Measurements from ENCODE around the gene LETM1. TPM values are rescaled to one million over a fixed set of nuclear protein-coding genes. Genes with fewer than 3 reads are reported as not detected.

LETM1 gene
- total and polyA plus RNA-seq, 2 experiments from 2014 or later, result 19.0 to 42.3 TPM

GRCh38 chr4:1807332-1807777, 48.6 kb downstream of the LETM1 start:
- no peaks in the 10 kb centered on the region for H3K9me2 ChIP-seq (ENCODE audit: insufficient read depth)
- no peaks in the 10 kb centered on the region for H4K20me1 ChIP-seq (ENCODE audit: insufficient read depth)
- no peak for DNase-seq
- no peaks in the 10 kb centered on the region for H3K27me3 ChIP-seq (replicated peaks; ENCODE audit: insufficient read depth)
- TF ChIP-seq EZH2 (IDR thresholded peaks at IDR 0.05; ENCODE audit: insufficient read depth, poor library complexity, severe bottlenecking), result no peak
- no peak for TF ChIP-seq EZH2phosphoT487 (IDR thresholded peaks at IDR 0.05; ENCODE audit: insufficient read depth, low read depth)
- H3K9ac ChIP-seq, result no peak overlapping the region
- no peaks in the 10 kb centered on the region for H3K79me2 ChIP-seq (ENCODE audit: insufficient read depth)
- H3K27ac ChIP-seq, result no peak overlapping the region
- in situ Hi-C loops (cut with MboI), result no loop called here
- H3K36me3 ChIP-seq (ENCODE audit: low read depth), result no peaks in the 10 kb centered on the region
- no peak overlapping the region for H2AFZ ChIP-seq
- no peak overlapping the region for H3K4me3 ChIP-seq
- H3F3A ChIP-seq (ENCODE audit: insufficient read depth), result no peaks in the 10 kb centered on the region
- 64 to 72% methylated on average over 13 to 15 of the region's 16 CpGs for WGBS, 2 experiments (ENCODE audit: low coverage in 1 of 2, low lambda C conversion rate in 2 of 2, missing lambda C conversion rate in 2 of 2)
- no peaks in the 10 kb centered on the region for H3K4me1 ChIP-seq (ENCODE audit: insufficient read depth)
- H3K9me3 ChIP-seq (ENCODE audit: low read depth), result no peaks in the 10 kb centered on the region
- no peak overlapping the region for H3K4me2 ChIP-seq (ENCODE audit: unreplicated experiment)

DNA sequence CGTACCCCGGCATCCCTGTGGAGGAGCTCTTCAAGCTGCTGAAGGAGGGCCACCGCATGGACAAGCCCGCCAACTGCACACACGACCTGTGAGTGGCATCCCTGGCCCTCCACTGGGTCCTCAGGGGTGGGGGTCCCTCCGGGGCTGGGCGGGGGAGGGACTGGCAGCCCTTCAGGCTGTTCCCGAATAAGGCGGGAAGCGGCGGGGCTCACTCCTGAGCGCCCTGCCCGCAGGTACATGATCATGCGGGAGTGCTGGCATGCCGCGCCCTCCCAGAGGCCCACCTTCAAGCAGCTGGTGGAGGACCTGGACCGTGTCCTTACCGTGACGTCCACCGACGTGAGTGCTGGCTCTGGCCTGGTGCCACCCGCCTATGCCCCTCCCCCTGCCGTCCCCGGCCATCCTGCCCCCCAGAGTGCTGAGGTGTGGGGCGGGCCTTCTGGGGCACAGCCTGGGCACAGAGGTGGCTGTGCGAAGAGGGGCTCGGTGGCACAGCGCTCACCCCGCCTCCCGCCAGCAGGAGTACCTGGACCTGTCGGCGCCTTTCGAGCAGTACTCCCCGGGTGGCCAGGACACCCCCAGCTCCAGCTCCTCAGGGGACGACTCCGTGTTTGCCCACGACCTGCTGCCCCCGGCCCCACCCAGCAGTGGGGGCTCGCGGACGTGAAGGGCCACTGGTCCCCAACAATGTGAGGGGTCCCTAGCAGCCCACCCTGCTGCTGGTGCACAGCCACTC, 49.2 kb downstream of the LETM1 start:
- Histone ChIP-seq H3K36me3 (ENCODE audit: low read depth) (no peaks in the 10 kb centered on the region), H3K4me1 (ENCODE audit: insufficient read depth) (no peaks in the 10 kb centered on the region), H3K4me3 (no peak overlapping the region), H3F3A (ENCODE audit: insufficient read depth) (no peaks in the 10 kb centered on the region), H3K9me3 (ENCODE audit: low read depth) (no peaks in the 10 kb centered on the region), H3K9me2 (ENCODE audit: insufficient read depth) (no peaks in the 10 kb centered on the region), H3K27me3 (replicated peaks; ENCODE audit: insufficient read depth) (no peaks in the 10 kb centered on the region), H2AFZ (no peak overlapping the region), H3K4me2 (ENCODE audit: unreplicated experiment) (no peak overlapping the region), H3K9ac (no peak overlapping the region), H3K27ac (no peak overlapping the region), H3K79me2 (ENCODE audit: insufficient read depth) (no peaks in the 10 kb centered on the region), H4K20me1 (ENCODE audit: insufficient read depth) (no peaks in the 10 kb centered on the region)
- TF ChIP-seq EZH2 (IDR thresholded peaks at IDR 0.05; ENCODE audit: insufficient read depth, poor library complexity, severe bottlenecking) (no peak), EZH2phosphoT487 (IDR thresholded peaks at IDR 0.05; ENCODE audit: insufficient read depth, low read depth) (no peak)
- in situ Hi-C loops (cut with MboI), result no loop called here
- 79 to 80% methylated on average over 17 to 41 of the region's 41 CpGs for WGBS, 2 experiments (ENCODE audit: low coverage in 1 of 2, low lambda C conversion rate in 2 of 2, missing lambda C conversion rate in 2 of 2)
- no peak for DNase-seq

DNA sequence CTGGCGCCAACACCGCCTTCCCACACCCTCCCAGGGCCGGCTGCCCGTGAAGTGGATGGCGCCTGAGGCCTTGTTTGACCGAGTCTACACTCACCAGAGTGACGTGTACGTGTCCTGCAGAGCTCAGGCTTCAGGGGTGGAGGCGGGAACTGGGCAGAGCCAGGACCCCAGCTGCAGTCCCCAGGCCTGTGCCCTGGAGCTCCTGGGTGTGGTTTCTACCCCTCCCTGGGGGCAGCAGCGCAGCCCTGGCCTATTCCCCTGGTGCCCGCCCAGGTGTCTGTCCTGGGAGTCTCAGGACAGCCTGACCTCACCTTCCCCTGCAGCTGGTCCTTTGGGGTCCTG, 49.8 kb downstream of the LETM1 start:
- Histone ChIP-seq H3K79me2 (ENCODE audit: insufficient read depth) (no peaks in the 10 kb centered on the region), H3F3A (ENCODE audit: insufficient read depth) (no peaks in the 10 kb centered on the region), H3K27ac (no peak overlapping the region), H3K9ac (no peak overlapping the region), H3K4me1 (ENCODE audit: insufficient read depth) (no peaks in the 10 kb centered on the region), H2AFZ (no peak overlapping the region), H3K9me3 (ENCODE audit: low read depth) (no peaks in the 10 kb centered on the region), H3K36me3 (ENCODE audit: low read depth) (no peaks in the 10 kb centered on the region), H3K4me2 (ENCODE audit: unreplicated experiment) (no peak overlapping the region), H3K4me3 (no peak overlapping the region), H3K27me3 (replicated peaks; ENCODE audit: insufficient read depth) (no peaks in the 10 kb centered on the region), H4K20me1 (ENCODE audit: insufficient read depth) (no peaks in the 10 kb centered on the region), H3K9me2 (ENCODE audit: insufficient read depth) (no peaks in the 10 kb centered on the region)
- no peak for TF ChIP-seq EZH2 (IDR thresholded peaks at IDR 0.05; ENCODE audit: insufficient read depth, poor library complexity, severe bottlenecking)
- TF ChIP-seq EZH2phosphoT487 (IDR thresholded peaks at IDR 0.05; ENCODE audit: insufficient read depth, low read depth), result no peak
- no peak for DNase-seq
- WGBS, 2 experiments (ENCODE audit: low coverage in 1 of 2, low lambda C conversion rate in 2 of 2, missing lambda C conversion rate in 2 of 2), result 88 to 94% methylated on average over 10 to 11 of the region's 11 CpGs
- in situ Hi-C loops (cut with MboI), result no loop called here

GRCh38 chr4:1805493-1806222, 50.3 kb downstream of the LETM1 start:
- TF ChIP-seq EZH2phosphoT487 (IDR thresholded peaks at IDR 0.05; ENCODE audit: insufficient read depth, low read depth), result no peak
- no peak for TF ChIP-seq EZH2 (IDR thresholded peaks at IDR 0.05; ENCODE audit: insufficient read depth, poor library complexity, severe bottlenecking)
- H3K4me3 ChIP-seq, result no peak overlapping the region
- H3K36me3 ChIP-seq (ENCODE audit: low read depth), result no peaks in the 10 kb centered on the region
- no peak overlapping the region for H2AFZ ChIP-seq
- no peaks in the 10 kb centered on the region for H3F3A ChIP-seq (ENCODE audit: insufficient read depth)
- no peaks in the 10 kb centered on the region for H3K9me2 ChIP-seq (ENCODE audit: insufficient read depth)
- no peaks in the 10 kb centered on the region for H3K27me3 ChIP-seq (replicated peaks; ENCODE audit: insufficient read depth)
- H3K79me2 ChIP-seq (ENCODE audit: insufficient read depth), result no peaks in the 10 kb centered on the region
- no peak for DNase-seq
- WGBS, 2 experiments (ENCODE audit: low coverage in 1 of 2, low lambda C conversion rate in 2 of 2, missing lambda C conversion rate in 2 of 2), result 87% methylated on average over 33 to 41 of the region's 47 CpGs
- no peaks in the 10 kb centered on the region for H3K4me1 ChIP-seq (ENCODE audit: insufficient read depth)
- in situ Hi-C loops (cut with MboI), result no loop called here
- no peak overlapping the region for H3K9ac ChIP-seq
- H3K4me2 ChIP-seq (ENCODE audit: unreplicated experiment), result no peak overlapping the region
- no peak overlapping the region for H3K27ac ChIP-seq
- no peaks in the 10 kb centered on the region for H4K20me1 ChIP-seq (ENCODE audit: insufficient read depth)
- no peaks in the 10 kb centered on the region for H3K9me3 ChIP-seq (ENCODE audit: low read depth)
